Keratinocyte (primary cell): Measurements from ENCODE around the gene RNASE13. TPM values are rescaled to one million over a fixed set of nuclear protein-coding genes. Genes with fewer than 3 reads are reported as not detected.

Source experiments
- DNase-seq: peaks from one replicate; pipeline ENCODE4 v3.0.0-alpha.2; 2011; ENCODE audit warnings: low read depth, missing footprints, low spot score
- FAIRE-seq: peaks from 2 replicates; lab custom pipeline; 2011; peaks lifted over from hg19 to GRCh38; lab: Jason Lieb, UNC
- H2AFZ ChIP-seq: 2 replicates; pipeline ENCODE4 v1.6.0; 2012; ENCODE audit warnings: low read length, control low read depth, inconsistent platforms; ENCODE audit not compliant: control insufficient read depth
- H3K27ac ChIP-seq: 2 replicates; pipeline ENCODE4 v1.5.1; 2011; ENCODE audit warnings: low read length; ENCODE audit not compliant: control insufficient read depth, insufficient read depth
- H3K27me3 ChIP-seq: 3 replicates; pipeline ENCODE4 v1.6.0; 2011; ENCODE audit warnings: low read length; ENCODE audit not compliant: control insufficient read depth, insufficient read depth; ENCODE audit errors: extremely low read depth
- H3K36me3 ChIP-seq, 2 experiments: 2 replicates in 1 of 2; 3 replicates in 1 of 2; pipeline ENCODE4 v1.5.1; 2011; ENCODE audit warnings: low read length in 2 of 2, mild to moderate bottlenecking in 1 of 2; ENCODE audit not compliant: control insufficient read depth in 2 of 2, insufficient read depth in 2 of 2; ENCODE audit errors: extremely low read depth in 1 of 2
- H3K4me1 ChIP-seq: 3 replicates; pipeline ENCODE4 v1.5.1; 2011; ENCODE audit warnings: low read length; ENCODE audit not compliant: control insufficient read depth, insufficient read depth; ENCODE audit errors: extremely low read depth
- H3K4me2 ChIP-seq: 3 replicates; pipeline ENCODE4 v1.6.0; 2011; ENCODE audit warnings: low read depth, low read length; ENCODE audit not compliant: control insufficient read depth, insufficient read depth; ENCODE audit errors: extremely low read depth
- H3K4me3 ChIP-seq, 3 experiments: fragments of 200-600 bp in 1 of 3; sonication (generic) in 1 of 3; 2 replicates in 2 of 3; 3 replicates in 1 of 3; pipeline ENCODE4 v1.5.1; 2011 to 2016; ENCODE audit warnings: low read length in 3 of 3, mild to moderate bottlenecking in 3 of 3, control low read depth in 2 of 3, inconsistent platforms in 1 of 3, low read depth in 1 of 3, mixed read lengths in 1 of 3, mixed run types in 1 of 3, moderate library complexity in 1 of 3; ENCODE audit not compliant: control insufficient read depth in 2 of 3, insufficient read depth in 2 of 3; ENCODE audit errors: extremely low read depth in 1 of 3
- H3K79me2 ChIP-seq: 2 replicates; pipeline ENCODE4 v1.6.0; 2012; ENCODE audit warnings: low read length; ENCODE audit not compliant: control insufficient read depth, insufficient read depth
- H3K9ac ChIP-seq: 3 replicates; pipeline ENCODE4 v1.6.0; 2011; ENCODE audit warnings: low read length; ENCODE audit not compliant: control insufficient read depth, insufficient read depth; ENCODE audit errors: extremely low read depth
- H3K9me1 ChIP-seq: 3 replicates; pipeline ENCODE4 v1.6.0; 2011; ENCODE audit warnings: low read length; ENCODE audit not compliant: control insufficient read depth, insufficient read depth; ENCODE audit errors: extremely low read depth
- H3K9me3 ChIP-seq: 2 replicates; pipeline ENCODE4 v1.5.1; 2012; ENCODE audit warnings: low read depth, low read length; ENCODE audit not compliant: control insufficient read depth
- H4K20me1 ChIP-seq: 3 replicates; pipeline ENCODE4 v1.6.0; 2011; ENCODE audit warnings: low read length; ENCODE audit not compliant: control insufficient read depth, insufficient read depth; ENCODE audit errors: extremely low read depth
- CTCF ChIP-seq, 3 experiments: IDR thresholded peaks in 1 of 3; conservative IDR thresholded peaks in 1 of 3; optimal IDR thresholded peaks in 1 of 3; 2 replicates in 2 of 3; 3 replicates in 1 of 3; pipeline versions ENCODE3 to v1.5.1; 2011; ENCODE audit warnings: low read length in 3 of 3, mild to moderate bottlenecking in 3 of 3, moderate library complexity in 2 of 3, control low read depth in 1 of 3, inconsistent platforms in 1 of 3; ENCODE audit not compliant: insufficient read depth in 2 of 3; ENCODE audit errors: extremely low read depth in 1 of 3
- EZH2 ChIP-seq: IDR thresholded peaks from one replicate; pipeline ENCODE4 v1.6.1; 2012; ENCODE audit warnings: inconsistent platforms, mild to moderate bottlenecking, low read length, moderate library complexity
- dilution Hi-C: fragments of 300-500 bp; cut with MboI; formaldehyde crosslinking; loops from one replicate; pipeline ENCODE4 v1.7.0; 2020; ENCODE audit warnings: low sequenced_read_pairs; ENCODE audit not compliant: extremely low pct_ligation_motif_present
- polyA plus RNA-seq, 5 experiments: library from polyadenylated mRNA; depleted of rRNA in 3 of 5; stranded (reverse) in 3 of 5; stranded (forward) in 1 of 5; unstranded in 1 of 5; fragments of >200 nt; gene quantifications; 1 replicate in 1 of 5; 2 replicates in 3 of 5; 3 replicates in 1 of 5; pipeline versions ENCODE4 v1.2.1 to v1.2.3, GENCODE V29; 2011 to 2012; ENCODE audit warnings: missing spikeins in 2 of 5, low read depth in 1 of 5, low replicate concordance in 1 of 5

Gene RNASE13
- polyA plus RNA-seq, 1 donor (not counting 4 experiments of a cell fraction or from before 2014, with no cell fraction given), result not detected

- peak within 1 kb of the TSS; percentile 47 for H3K9ac ChIP-seq
- FAIRE-seq, result no peak
- DNase-seq, result no peak
Measured at GRCh38 chr14:21024585-21025370, 9.8 kb downstream of the RNASE13 start, which contains the start of gene NDRG2. Gene NDRG2, minus strand, starts transcription at chr14:21025061. Its CDS starts 1,746 bp downstream, at chr14:21023315.

GRCh38 chr14:21023817-21024584 is 10.6 kb downstream of the RNASE13 start:
- Histone ChIP-seq H4K20me1 (no peaks in the 10 kb centered on the region), H3K36me3 (no peaks in the 10 kb centered on the region), H3K4me1 (peaks cover 6% of the 10 kb centered on the region), H3K79me2 (no peaks in the 10 kb centered on the region), H3K4me3 (peak overlapping the region; percentile 47 to 62 (median 61)), H3K9me1 (no peaks in the 10 kb centered on the region), H3K4me2 (peak overlapping the region; percentile 87), H2AFZ (peak overlapping the region; percentile 75), H3K9ac (no peak overlapping the region), H3K27ac (no peak overlapping the region), H3K9me3 (no peaks in the 10 kb centered on the region), H3K27me3 (peaks cover 17% of the 10 kb centered on the region)
- TF ChIP-seq CTCF (optimal IDR thresholded peaks at IDR 0.05 in 1 of 3, IDR thresholded peaks at IDR 0.05 in 1 of 3, conservative IDR thresholded peaks at IDR 0.05 in 1 of 3; ENCODE audit: extremely low read depth in 1 of 3, insufficient read depth in 2 of 3, low read length in 3 of 3) (no peak), EZH2 (no peak)
- DNase-seq (no peak), FAIRE-seq (no peak)
- dilution Hi-C loops, result no loop called here

More at GRCh38 chr14:21024585-21025370, 9.8 kb downstream of the RNASE13 start, which contains the start of gene NDRG2:
- H3K27me3 ChIP-seq, result peaks cover 17% of the 10 kb centered on the region
- H3K36me3 ChIP-seq, result no peaks in the 10 kb centered on the region
- no peaks in the 10 kb centered on the region for H3K79me2 ChIP-seq
- dilution Hi-C loops, result no loop called here
- H3K27ac ChIP-seq, result no peak within 1 kb of the TSS
- H3K4me2 ChIP-seq, result peak within 1 kb of the TSS; percentile 87
- H3K9me3 ChIP-seq, result no peaks in the 10 kb centered on the region
- H3K9me1 ChIP-seq, result no peaks in the 10 kb centered on the region
- H2AFZ ChIP-seq, result peak within 1 kb of the TSS; percentile 75
- H3K4me1 ChIP-seq, result peaks cover 6% of the 10 kb centered on the region
- no peaks in the 10 kb centered on the region for H4K20me1 ChIP-seq
- no peak for TF ChIP-seq EZH2
- TF ChIP-seq CTCF (optimal IDR thresholded peaks at IDR 0.05 in 1 of 3, IDR thresholded peaks at IDR 0.05 in 1 of 3, conservative IDR thresholded peaks at IDR 0.05 in 1 of 3; ENCODE audit: extremely low read depth in 1 of 3, insufficient read depth in 2 of 3, low read length in 3 of 3), result no peak
- H3K4me3 ChIP-seq, result peak within 1 kb of the TSS; percentile 47 to 62 (median 61)
